Erythroblast (primary cell): ENCODE results near the gene PGLYRP1.

Experiments used
- GATA1 ChIP-seq: IDR thresholded peaks from 2 replicates; pipeline ENCODE4 v1.6.1; 2011; ENCODE audit warnings: low read depth, mild to moderate bottlenecking, control low read depth, low read length, moderate library complexity
- POLR2A ChIP-seq: IDR thresholded peaks from 2 replicates; pipeline ENCODE4 v1.6.1; 2011; ENCODE audit warnings: mild to moderate bottlenecking, low read length

GRCh38 chr19:46060012-46060411, 37.2 kb upstream of the PGLYRP1 start:
- TF ChIP-seq POLR2A (no peak), GATA1 (no peak)
